Caki2 (cell line): ENCODE measurements around the gene MRPL40. TPM values are rescaled to one million over a fixed set of nuclear protein-coding genes. Genes with fewer than 3 reads are reported as not detected.
A peak's percentile ranks its signal among the peaks of the same experiment; 100 is the strongest.

ENCODE experiments used
- DNase-seq: peaks from one replicate; pipeline ENCODE4 v3.0.0-alpha.2; 2015; ENCODE audit warnings: low read depth
- in situ Hi-C: cut with HindIII; loops from 2 replicates; pipeline ENCODE4 v1.10.0; 2016; ENCODE audit warnings: low sequenced_read_pairs, low pct_unique_long_range_greater_than_20kb, mixed read lengths
- total RNA-seq: library from RNA; depleted of rRNA; stranded (reverse); fragments of >200 nt; shearing (Covaris generic); gene quantifications from 2 replicates; pipeline ENCODE4 v1.2.3, GENCODE V29; 2014; ENCODE audit warnings: low replicate concordance; rRNA removed

Gene MRPL40
- 117 and 138 TPM in 2 replicates for total RNA-seq

- DNase-seq: peak; percentile 96
- in situ Hi-C loops: no loop called here
These were observed at the start of gene MRPL40 for GRCh38 chr22:19432133-19432851. Gene MRPL40 (plus strand): TSS chr22:19432545. CDS start chr22:19432555, 10 bp downstream.

- in situ Hi-C loops: no loop called here
These were observed 49.1 kb upstream of the MRPL40 start for GRCh38 chr22:19383292-19383691.

GRCh38 chr22:19385221-19385906, 47.0 kb upstream of the MRPL40 start:
- no peak for DNase-seq
- in situ Hi-C loops: no loop called here

More at GRCh38 chr22:19383292-19383691, 49.1 kb upstream of the MRPL40 start:
- no peak for DNase-seq

- no peak for DNase-seq
- in situ Hi-C loops: no loop called here
These were observed 46.1 kb upstream of the MRPL40 start for GRCh38 chr22:19386248-19386647.

- in situ Hi-C loops: no loop called here
- DNase-seq: no peak
These were observed 45.3 kb upstream of the MRPL40 start for GRCh38 chr22:19387038-19387437.

GRCh38 chr22:19387575-19387974, 44.8 kb upstream of the MRPL40 start:
- in situ Hi-C loops: no loop called here
- DNase-seq: no peak

GRCh38 chr22:19393704-19394103, 38.6 kb upstream of the MRPL40 start:
- no peak for DNase-seq
- in situ Hi-C loops: no loop called here

GRCh38 chr22:19394274-19395050, 37.9 kb upstream of the MRPL40 start:
- DNase-seq: no peak
- in situ Hi-C loops: no loop called here

- no peak for DNase-seq
- in situ Hi-C loops: no loop called here
These were observed 37.1 kb upstream of the MRPL40 start for GRCh38 chr22:19395276-19395675.

- in situ Hi-C loops: no loop called here
- DNase-seq: no peak
These were observed 35.8 kb upstream of the MRPL40 start for GRCh38 chr22:19396561-19396933.

GRCh38 chr22:19396934-19397733, 35.2 kb upstream of the MRPL40 start:
- in situ Hi-C loops: no loop called here
- no peak for DNase-seq

GRCh38 chr22:19397734-19398104, 34.6 kb upstream of the MRPL40 start:
- in situ Hi-C loops: no loop called here

GRCh38 chr22:19398206-19398605, 34.1 kb upstream of the MRPL40 start:
- no peak for DNase-seq
- in situ Hi-C loops: no loop called here

More at GRCh38 chr22:19397734-19398104, 34.6 kb upstream of the MRPL40 start:
- no peak for DNase-seq

- in situ Hi-C loops: no loop called here
- no peak for DNase-seq
These were observed 33.7 kb upstream of the MRPL40 start for GRCh38 chr22:19398652-19399051.

- DNase-seq: no peak
- in situ Hi-C loops: no loop called here
These were observed 31.5 kb upstream of the MRPL40 start for GRCh38 chr22:19400881-19401280.

GRCh38 chr22:19401483-19401882, 30.9 kb upstream of the MRPL40 start:
- DNase-seq: no peak
- in situ Hi-C loops: no loop called here

GRCh38 chr22:19402642-19403191, 29.6 kb upstream of the MRPL40 start:
- in situ Hi-C loops: no loop called here
- DNase-seq: no peak

- DNase-seq: no peak
- in situ Hi-C loops: no loop called here
These were observed 27.7 kb upstream of the MRPL40 start for GRCh38 chr22:19404676-19405075.
